Measurements from ENCODE around the gene PVR. TPM values are rescaled to one million over a fixed set of nuclear protein-coding genes. Genes with fewer than 3 reads are reported as not detected.
"Not testable (repeated sequence)": the region's sequence is repeated elsewhere in the genome, so short reads cannot be mapped to it uniquely, and the experiment has no call there.

Gene PVR
- total RNA-seq, 2 experiments from 2014 or later: 0.67 to 0.82 TPM

- no peak overlapping the region for H3K27ac Mint-ChIP-seq
- POLR2A ChIA-PET: no interaction called here
- H3K27me3 Mint-ChIP-seq: peaks cover 33% of the 10 kb centered on the region
- no peak overlapping the region for H3K4me3 Mint-ChIP-seq
- Histone ChIP-seq H3K9me3 (ENCODE audit: control insufficient read depth in 1 of 2, insufficient read depth in 1 of 2, low read length in 2 of 2) (peaks cover 0 to 20% of the 10 kb centered on the region in 2 experiments), H3K4me3 (ENCODE audit: low read length) (no peak overlapping the region), H3K27ac (ENCODE audit: low read depth in 1 of 2, low read length in 2 of 2) (no peak overlapping the region), H3K4me1 (ENCODE audit: insufficient read depth, low read length) (no peaks in the 10 kb centered on the region), H3K36me3 (ENCODE audit: insufficient read depth, low read length) (no peaks in the 10 kb centered on the region), H3K27me3 (ENCODE audit: control insufficient read depth in 1 of 2, insufficient read depth in 2 of 2, low read length in 2 of 2) (peaks cover 2 to 8% of the 10 kb centered on the region in 2 experiments)
- CTCF ChIA-PET: no interaction called here
- intact Hi-C loops (cut with DNase I, micrococcal nuclease): no loop called here
- no peaks in the 10 kb centered on the region for H3K4me1 Mint-ChIP-seq (ENCODE audit: low read depth)
- peaks cover 3% of the 10 kb centered on the region for H3K9me3 Mint-ChIP-seq
- no peaks in the 10 kb centered on the region for H3K36me3 Mint-ChIP-seq (ENCODE audit: low read depth)
- ATAC-seq (ENCODE audit: poor library complexity): no peak
- TF ChIP-seq CTCF (IDR thresholded peaks at IDR 0.05): no peak
- DNase-seq: no peak
Measured at GRCh38 chr19:44628793-44629192, 14.9 kb upstream of the PVR start.

DNA sequence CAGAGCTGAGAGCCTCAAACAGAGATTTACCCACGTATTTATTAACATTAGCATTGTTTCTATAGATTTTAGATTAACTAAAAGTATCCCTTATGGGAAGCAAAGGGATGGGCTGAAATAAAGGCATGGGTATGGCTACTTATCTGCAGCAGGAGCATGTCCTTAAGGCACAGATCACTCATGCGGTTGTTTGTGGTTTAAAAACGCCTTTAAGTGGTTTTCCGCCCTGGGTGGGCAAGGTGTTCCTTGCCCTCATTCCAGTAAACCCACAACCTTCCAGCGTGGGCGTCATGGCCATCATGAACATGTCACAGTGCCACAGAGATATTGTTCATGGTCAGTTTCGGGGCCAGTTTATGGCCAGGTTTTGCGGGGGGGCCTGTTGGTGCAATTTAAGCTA, 12.1 kb upstream of the PVR start:
- intact Hi-C loops (cut with DNase I, micrococcal nuclease); H3K4me3 Mint-ChIP-seq; H3K36me3 ChIP-seq (ENCODE audit: insufficient read depth, low read length); CTCF ChIA-PET; POLR2A ChIA-PET; H3K27me3 ChIP-seq (ENCODE audit: control insufficient read depth in 1 of 2, insufficient read depth in 2 of 2, low read length in 2 of 2); ATAC-seq (ENCODE audit: poor library complexity); H3K27ac Mint-ChIP-seq; H3K9me3 Mint-ChIP-seq; DNase-seq; H3K36me3 Mint-ChIP-seq (ENCODE audit: low read depth); H3K4me3 ChIP-seq (ENCODE audit: low read length); H3K4me1 ChIP-seq (ENCODE audit: insufficient read depth, low read length); H3K4me1 Mint-ChIP-seq (ENCODE audit: low read depth); H3K27ac ChIP-seq (ENCODE audit: low read depth in 1 of 2, low read length in 2 of 2): not testable (repeated sequence)
- H3K27me3 Mint-ChIP-seq: peaks cover 39% of the 10 kb centered on the region
- H3K9me3 ChIP-seq (ENCODE audit: control insufficient read depth in 1 of 2, insufficient read depth in 1 of 2, low read length in 2 of 2): peaks cover 0 to 13% of the 10 kb centered on the region in 2 experiments

GRCh38 chr19:44634058-44634457, 9.7 kb upstream of the PVR start:
- H3K9me3 ChIP-seq (ENCODE audit: control insufficient read depth in 1 of 2, insufficient read depth in 1 of 2, low read length in 2 of 2); H3K4me3 ChIP-seq (ENCODE audit: low read length); POLR2A ChIA-PET; CTCF ChIA-PET; H3K4me1 Mint-ChIP-seq (ENCODE audit: low read depth); H3K36me3 Mint-ChIP-seq (ENCODE audit: low read depth); H3K9me3 Mint-ChIP-seq; H3K4me1 ChIP-seq (ENCODE audit: insufficient read depth, low read length); intact Hi-C loops (cut with DNase I, micrococcal nuclease); ATAC-seq (ENCODE audit: poor library complexity); H3K27ac ChIP-seq (ENCODE audit: low read depth in 1 of 2, low read length in 2 of 2); DNase-seq; H3K27ac Mint-ChIP-seq; H3K27me3 ChIP-seq (ENCODE audit: control insufficient read depth in 1 of 2, insufficient read depth in 2 of 2, low read length in 2 of 2); H3K36me3 ChIP-seq (ENCODE audit: insufficient read depth, low read length); H3K4me3 Mint-ChIP-seq: not testable (repeated sequence)
- H3K27me3 Mint-ChIP-seq: peaks cover 29% of the 10 kb centered on the region

- no peak for TF ChIP-seq CTCF (IDR thresholded peaks at IDR 0.05)
- Histone ChIP-seq H3K9me3 (ENCODE audit: control insufficient read depth in 1 of 2, insufficient read depth in 1 of 2, low read length in 2 of 2) (peaks cover 0 to 5% of the 10 kb centered on the region in 2 experiments), H3K27me3 (ENCODE audit: control insufficient read depth in 1 of 2, insufficient read depth in 2 of 2, low read length in 2 of 2) (no peaks in the 10 kb centered on the region), H3K36me3 (ENCODE audit: insufficient read depth, low read length) (no peaks in the 10 kb centered on the region), H3K4me1 (ENCODE audit: insufficient read depth, low read length) (no peaks in the 10 kb centered on the region), H3K27ac (ENCODE audit: low read depth in 1 of 2, low read length in 2 of 2) (no peak overlapping the region), H3K4me3 (ENCODE audit: low read length) (no peak overlapping the region)
- Mint-ChIP-seq H3K9me3 (no peaks in the 10 kb centered on the region), H3K27me3 (peaks cover 31% of the 10 kb centered on the region), H3K4me1 (ENCODE audit: low read depth) (no peaks in the 10 kb centered on the region), H3K27ac (no peak overlapping the region), H3K4me3 (no peak overlapping the region), H3K36me3 (ENCODE audit: low read depth) (no peaks in the 10 kb centered on the region)
- ChIA-PET POLR2A (no interaction called here), CTCF (no interaction called here)
- intact Hi-C loops (cut with DNase I, micrococcal nuclease): no loop called here
- DNase-seq (no peak), ATAC-seq (ENCODE audit: poor library complexity) (no peak)
Measured at GRCh38 chr19:44634785-44635184, 8.9 kb upstream of the PVR start.

Measured in CD4-positive, alpha-beta T cell (primary cell).